Kidney tubule cell (primary cell): ENCODE results near the gene BZW1.

Source experiments
- DNase-seq: peaks from one replicate; pipeline ENCODE4 v3.0.0-alpha.2; 2018; ENCODE audit warnings: low spot score

The BZW1 gene

GRCh38 chr2:200839513-200839912, 27.8 kb downstream of the BZW1 start:
- DNase-seq, result no peak

- no peak for DNase-seq
Observed at GRCh38 chr2:200843993-200844948, 32.6 kb downstream of the BZW1 start.

- no peak for DNase-seq
Observed at GRCh38 chr2:200845194-200845593, 33.5 kb downstream of the BZW1 start.

- no peak for DNase-seq
Observed at GRCh38 chr2:200845669-200846325, 34.1 kb downstream of the BZW1 start.

GRCh38 chr2:200847269-200847668, 35.6 kb downstream of the BZW1 start:
- DNase-seq, result no peak

- no peak for DNase-seq
Observed at GRCh38 chr2:200847939-200848338, 36.2 kb downstream of the BZW1 start.

GRCh38 chr2:200850512-200851256, 39.0 kb downstream of the BZW1 start:
- no peak for DNase-seq

- no peak for DNase-seq
Observed at GRCh38 chr2:200851398-200852248, 39.9 kb downstream of the BZW1 start.

- DNase-seq, result no peak
Observed at GRCh38 chr2:200852605-200853004, 40.9 kb downstream of the BZW1 start.

- no peak for DNase-seq
Observed at GRCh38 chr2:200856806-200857205, 45.1 kb downstream of the BZW1 start.

GRCh38 chr2:200860092-200860795, 48.5 kb downstream of the BZW1 start:
- peak; percentile 48 for DNase-seq

GRCh38 chr2:200861617-200862155, 50.0 kb downstream of the BZW1 start:
- no peak for DNase-seq

GRCh38 chr2:200862532-200863000, 50.9 kb downstream of the BZW1 start:
- peak; percentile 73 for DNase-seq

- peak; percentile 32 for DNase-seq
Observed at GRCh38 chr2:200863782-200864175, 52.1 kb downstream of the BZW1 start.

GRCh38 chr2:200864176-200865034, 52.7 kb downstream of the BZW1 start, which contains the start of gene CLK1:
Gene CLK1 (minus strand): TSS chr2:200864658. CDS start chr2:200861862, 2,796 bp downstream.
- DNase-seq, result peak; percentile 93

- no peak for DNase-seq
Observed at GRCh38 chr2:200869014-200869413, 57.3 kb downstream of the BZW1 start.

GRCh38 chr2:200871151-200871550, 59.4 kb downstream of the BZW1 start:
- DNase-seq, result no peak

- DNase-seq, result no peak
Observed at GRCh38 chr2:200873560-200873959, 61.9 kb downstream of the BZW1 start.
